ENCODE measurements around the gene APEX1. TPM values are rescaled to one million over a fixed set of nuclear protein-coding genes. Genes with fewer than 3 reads are reported as not detected.

The APEX1 gene
- polyA plus RNA-seq (ENCODE audit: insufficient read length in 4 of 4): 100 to 1,000 TPM; 318 to 344 (median 328) TPM

DNA sequence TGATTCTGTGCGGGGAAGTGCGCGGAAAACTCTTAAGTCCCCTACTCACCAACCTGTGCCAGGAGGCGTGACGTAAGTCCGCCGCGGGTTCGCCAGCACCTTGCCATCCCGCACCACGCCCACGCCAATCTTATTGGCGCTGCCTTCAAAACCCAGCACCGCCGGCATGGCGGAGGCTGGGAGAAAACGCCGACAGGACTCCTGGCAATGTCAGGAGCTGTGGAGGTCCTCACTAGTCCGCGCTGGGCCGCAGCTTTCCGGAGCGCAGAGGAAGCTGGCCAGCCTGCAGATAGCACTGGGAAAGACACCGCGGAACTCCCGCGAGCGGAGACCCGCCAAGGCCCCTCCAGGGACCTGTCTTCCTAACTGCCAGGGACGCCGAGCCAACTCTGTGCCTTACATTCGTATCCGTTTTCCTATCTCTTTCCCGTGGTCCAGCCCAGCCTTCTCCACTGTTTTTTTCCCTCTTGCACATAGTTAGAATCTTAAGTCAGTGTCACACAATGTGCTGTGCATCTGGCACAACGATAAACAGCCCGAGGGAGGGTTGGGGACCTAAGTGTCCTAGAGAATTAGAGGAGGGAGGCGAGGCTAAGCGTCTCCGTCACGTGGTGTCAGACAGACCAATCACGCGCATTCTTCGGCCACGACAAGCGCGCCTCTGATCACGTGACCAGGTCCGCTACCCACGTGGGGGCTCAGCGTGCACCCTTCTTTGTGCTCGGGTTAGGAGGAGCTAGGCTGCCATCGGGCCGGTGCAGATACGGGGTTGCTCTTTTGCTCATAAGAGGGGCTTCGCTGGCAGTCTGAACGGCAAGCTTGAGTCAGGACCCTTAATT is at the start of gene APEX1, which contains the start of gene OSGEP:
Gene APEX1 (plus strand): TSS at position 711 of the 839 bp plus-strand sequence. CDS start 420 bp downstream, outside the sequence.
Gene OSGEP (minus strand): TSS at position 297 of the 839 bp plus-strand sequence. CDS start 129 bp downstream, at position 168.
- peak; percentile 97 to 99 (median 98) for DNase-seq (ENCODE audit: low read depth in 4 of 4, low spot score in 3 of 4)

- no peak for DNase-seq (ENCODE audit: low read depth in 4 of 4, low spot score in 3 of 4)
Observed at GRCh38 chr14:20409226-20409625, 45.8 kb upstream of the APEX1 start.

GRCh38 chr14:20412411-20412810 is 42.6 kb upstream of the APEX1 start:
- no peak for DNase-seq (ENCODE audit: low read depth in 4 of 4, low spot score in 3 of 4)

DNA sequence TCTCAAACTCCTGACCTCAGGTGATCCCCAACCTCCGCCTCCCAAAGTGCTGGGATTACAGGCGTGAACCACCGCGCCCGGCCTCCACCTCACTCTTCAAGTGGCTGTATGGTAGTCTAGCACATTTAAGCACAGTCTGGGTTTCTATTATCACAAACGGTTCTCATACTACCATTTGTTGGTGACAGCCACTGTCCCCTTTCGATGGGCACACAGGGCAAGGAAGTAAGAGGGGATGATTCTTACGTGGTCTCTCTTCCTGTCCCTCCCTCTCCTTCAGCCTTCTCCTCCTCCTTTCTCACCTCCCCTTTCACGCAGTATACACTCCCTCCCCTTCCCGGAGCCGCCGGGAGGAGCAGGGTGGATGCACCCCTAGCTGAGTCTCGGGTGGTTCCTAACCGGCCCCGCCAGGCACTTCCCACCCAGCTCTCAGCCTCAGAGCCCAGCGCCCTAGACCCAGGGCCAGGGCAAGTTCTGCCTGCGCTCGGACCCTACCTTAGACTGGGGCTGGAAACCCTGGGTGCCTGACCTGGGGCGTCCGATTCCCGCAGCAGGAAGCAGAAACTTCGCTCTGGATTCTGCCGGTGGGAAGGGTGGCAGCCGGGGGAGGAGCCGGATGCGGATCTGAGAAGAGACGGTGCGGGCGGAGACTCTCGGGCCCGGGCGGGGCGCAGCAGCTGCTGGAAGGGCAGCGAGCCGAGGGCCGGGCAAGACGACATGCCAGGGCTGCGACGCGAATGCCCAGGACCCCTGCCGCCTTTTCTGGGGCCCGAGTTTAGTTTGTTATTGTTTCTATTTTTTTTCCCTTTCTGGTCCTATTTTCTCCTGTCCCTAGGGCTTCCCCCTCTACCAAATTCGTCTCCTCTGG is 41.9 kb upstream of the APEX1 start, which contains the start of gene TEP1:
Gene TEP1 (minus strand): TSS at position 626 of the 868 bp plus-strand sequence. CDS start 5,062 bp downstream, outside the sequence.
- peak; percentile 51 to 74 (median 66) for DNase-seq (ENCODE audit: low read depth in 4 of 4, low spot score in 3 of 4)

DNA sequence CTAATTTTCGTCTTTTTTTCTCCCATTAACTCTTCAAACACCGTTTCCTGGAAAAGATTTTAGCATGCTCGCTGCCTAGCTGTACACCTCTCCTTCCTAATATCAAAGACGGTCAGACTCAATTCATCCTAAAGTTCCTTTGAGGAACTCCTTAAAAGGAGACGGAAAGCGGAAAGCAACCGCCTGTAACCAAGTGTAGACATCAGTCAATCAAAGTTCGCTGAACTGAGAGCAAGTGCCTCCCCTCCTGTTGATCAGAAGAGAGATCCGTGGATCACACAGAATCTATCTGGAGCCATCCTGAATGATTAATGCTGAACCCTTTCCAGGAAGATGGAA is 41.3 kb upstream of the APEX1 start:
- DNase-seq (ENCODE audit: low read depth in 4 of 4, low spot score in 3 of 4): no peak

DNA sequence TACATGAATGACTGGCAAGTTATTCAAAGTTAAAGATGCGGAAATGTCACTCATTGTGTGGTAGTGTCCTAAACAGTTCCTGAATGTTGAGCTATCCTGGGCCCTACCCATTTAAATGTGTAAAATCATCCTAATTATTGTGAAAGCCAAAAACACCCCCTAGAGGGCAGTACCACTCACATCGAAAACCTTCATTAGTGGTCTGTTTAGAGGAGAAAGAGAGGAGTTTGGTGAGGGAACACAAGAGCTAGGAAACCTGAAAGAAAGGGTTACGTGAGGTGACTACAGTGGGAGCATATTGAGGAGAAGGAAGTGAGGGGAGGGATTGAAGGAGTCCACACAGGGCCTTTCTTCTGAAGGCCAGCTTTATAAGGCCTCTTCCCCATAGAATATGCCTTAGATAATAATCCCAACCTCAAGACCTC is 39.2 kb upstream of the APEX1 start:
- DNase-seq (ENCODE audit: low read depth in 4 of 4, low spot score in 3 of 4): no peak

DNA sequence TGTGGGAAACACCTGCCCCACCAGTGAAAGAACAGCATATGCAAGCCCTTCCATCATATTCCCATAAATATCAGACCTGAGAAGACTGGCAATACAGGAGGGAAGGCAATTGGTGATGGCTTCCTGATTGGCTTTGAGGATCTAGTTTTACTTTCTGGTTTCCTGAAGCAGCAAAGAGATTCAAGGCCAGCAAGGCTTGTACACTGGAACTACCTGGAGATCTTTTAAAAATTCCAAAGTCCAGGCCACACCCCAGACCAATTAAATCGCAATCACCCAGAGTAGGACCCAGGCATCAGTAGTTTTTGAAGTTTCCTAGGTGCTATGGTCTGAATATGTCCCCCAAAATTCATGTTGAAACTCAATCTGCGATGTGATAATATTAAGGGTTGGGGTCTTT is 38.8 kb upstream of the APEX1 start:
- DNase-seq (ENCODE audit: low read depth in 4 of 4, low spot score in 3 of 4): no peak

- DNase-seq (ENCODE audit: low read depth in 4 of 4, low spot score in 3 of 4): no peak
Observed at GRCh38 chr14:20417250-20418186, 37.5 kb upstream of the APEX1 start.

DNA sequence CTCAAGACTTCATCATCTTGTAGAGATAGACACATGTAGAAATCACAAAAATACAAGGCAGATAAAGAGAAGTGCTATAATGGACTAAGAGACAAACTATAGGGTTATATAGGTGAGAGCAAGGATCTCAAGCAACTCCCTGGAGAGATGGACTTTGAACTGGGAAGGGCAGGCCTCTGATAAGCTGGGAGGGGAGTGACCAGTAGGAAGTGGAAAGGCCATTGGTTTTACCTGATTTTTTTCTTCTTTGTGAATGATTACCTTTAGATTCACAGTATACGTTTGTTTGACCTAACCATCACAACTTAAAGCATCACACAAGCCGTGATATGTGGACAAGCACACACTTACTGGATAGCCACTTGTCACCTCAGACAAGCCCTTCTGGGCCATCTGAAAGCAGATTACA is 36.5 kb upstream of the APEX1 start:
- no peak for DNase-seq (ENCODE audit: low read depth in 4 of 4, low spot score in 3 of 4)

- DNase-seq (ENCODE audit: low read depth in 4 of 4, low spot score in 3 of 4): no peak
Observed at GRCh38 chr14:20419419-20419818, 35.6 kb upstream of the APEX1 start.

DNA sequence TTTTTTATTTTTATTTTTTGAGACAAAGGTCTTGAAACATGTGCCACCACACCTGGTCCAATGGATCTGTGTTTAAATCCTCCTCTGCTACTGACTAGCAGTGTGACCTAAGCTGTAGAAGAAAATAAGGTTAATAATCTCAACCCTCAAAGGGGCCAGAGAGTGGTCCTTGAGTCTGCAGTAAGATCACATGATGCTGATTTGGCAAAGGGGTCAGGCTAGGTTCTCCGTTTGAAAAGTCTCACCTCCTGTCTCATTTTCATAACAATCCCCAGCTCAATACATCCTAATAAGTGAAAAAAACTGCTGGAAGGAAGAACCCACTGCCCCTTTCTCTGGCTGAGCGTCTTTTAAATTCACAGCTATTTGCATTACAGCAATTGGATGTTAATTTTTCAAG is 33.8 kb upstream of the APEX1 start:
- no peak for DNase-seq (ENCODE audit: low read depth in 4 of 4, low spot score in 3 of 4)

DNA sequence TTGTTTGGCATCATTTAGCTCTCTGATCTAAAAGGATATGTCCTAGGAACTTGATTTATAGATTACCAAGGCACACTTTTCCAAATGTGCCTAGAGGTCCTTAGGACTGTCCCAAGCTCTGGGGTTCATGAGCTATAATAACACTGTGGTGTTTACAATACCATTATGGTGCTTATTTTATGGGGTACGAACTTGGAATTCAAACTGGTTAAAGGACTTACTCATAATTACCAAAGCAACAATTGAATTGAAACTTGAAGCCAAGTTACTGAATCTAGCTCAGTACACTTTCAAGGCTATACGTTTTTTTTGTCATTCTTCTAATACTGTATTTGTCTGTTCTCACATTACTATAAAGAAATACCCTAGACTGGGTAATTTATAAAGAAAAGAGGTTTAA is 32.1 kb upstream of the APEX1 start:
- DNase-seq (ENCODE audit: low read depth in 4 of 4, low spot score in 3 of 4): no peak

DNA sequence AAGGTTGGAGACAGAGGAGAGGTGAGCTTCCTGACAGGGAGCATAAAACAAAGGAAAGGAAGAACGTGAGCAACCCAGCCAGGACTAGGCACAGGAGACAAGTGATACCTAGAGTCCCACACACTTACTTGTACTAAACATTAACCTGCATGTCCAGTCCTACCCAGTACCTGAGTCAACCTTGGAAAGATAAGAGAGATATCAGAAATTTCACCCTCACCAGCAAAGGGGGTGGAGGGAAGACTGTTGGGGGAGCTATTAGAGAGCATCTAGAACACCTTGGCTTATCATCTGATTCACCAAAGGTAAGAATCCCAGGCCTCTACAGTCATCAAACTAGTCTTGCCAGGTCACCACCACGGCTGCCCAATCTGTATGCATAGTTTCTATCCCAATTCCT is 30.2 kb upstream of the APEX1 start:
- DNase-seq (ENCODE audit: low read depth in 4 of 4, low spot score in 3 of 4): no peak

DNA sequence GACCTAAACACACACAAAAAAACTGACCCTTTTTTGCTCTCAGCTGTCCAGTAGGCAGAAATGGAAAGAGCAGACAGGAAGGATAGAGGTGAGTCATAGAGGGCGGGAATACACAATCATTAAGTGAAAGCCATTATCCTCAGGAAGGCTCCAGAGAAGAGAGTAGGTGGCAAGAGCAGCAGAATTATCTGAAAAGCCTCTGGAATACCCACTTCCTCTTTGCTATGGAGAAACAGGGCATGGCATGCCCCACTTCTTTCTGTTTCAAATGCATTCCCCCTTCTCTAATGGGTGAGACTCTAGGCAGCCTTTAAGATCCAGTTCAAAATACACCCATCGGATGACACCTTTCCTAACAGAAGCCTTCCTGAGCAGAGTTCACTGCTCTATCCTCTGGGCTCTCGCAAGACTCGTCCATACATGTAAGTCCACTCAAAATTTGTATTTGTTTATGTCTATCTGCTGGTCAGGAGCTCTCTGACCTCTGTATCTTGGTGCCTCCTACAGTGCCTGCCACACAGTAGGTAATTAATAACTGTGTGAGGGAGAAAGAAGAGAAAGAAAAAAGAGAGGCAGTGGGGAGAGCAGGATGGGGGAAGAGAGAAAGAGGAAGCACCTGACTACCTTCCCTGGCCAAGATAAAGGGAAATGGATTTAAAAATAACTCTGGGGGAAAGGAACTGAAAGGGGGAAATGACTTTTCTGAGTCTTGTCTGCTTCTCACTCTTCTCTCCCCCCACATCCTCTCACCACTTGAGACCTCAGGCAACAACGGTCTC is 27.6 kb upstream of the APEX1 start:
- no peak for DNase-seq (ENCODE audit: low read depth in 4 of 4, low spot score in 3 of 4)

DNA sequence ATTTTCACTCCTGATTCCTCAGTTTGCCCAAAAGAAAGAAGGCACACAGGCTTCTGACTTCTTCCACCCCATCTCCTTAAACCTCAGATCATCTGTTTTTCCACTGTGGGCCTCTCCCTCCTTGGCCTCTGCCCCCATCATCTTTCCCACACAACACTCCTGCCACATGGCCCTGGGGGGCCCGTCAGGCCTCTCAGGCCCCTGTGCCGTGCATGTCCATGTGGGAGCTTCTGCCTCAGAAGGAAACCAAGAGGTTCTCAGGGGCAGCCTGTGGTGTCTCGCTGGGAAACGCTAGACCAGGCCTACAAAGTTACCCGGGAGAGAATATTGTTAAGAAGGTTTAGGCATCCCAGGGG is 27.0 kb upstream of the APEX1 start:
- DNase-seq (ENCODE audit: low read depth in 4 of 4, low spot score in 3 of 4): no peak

DNA sequence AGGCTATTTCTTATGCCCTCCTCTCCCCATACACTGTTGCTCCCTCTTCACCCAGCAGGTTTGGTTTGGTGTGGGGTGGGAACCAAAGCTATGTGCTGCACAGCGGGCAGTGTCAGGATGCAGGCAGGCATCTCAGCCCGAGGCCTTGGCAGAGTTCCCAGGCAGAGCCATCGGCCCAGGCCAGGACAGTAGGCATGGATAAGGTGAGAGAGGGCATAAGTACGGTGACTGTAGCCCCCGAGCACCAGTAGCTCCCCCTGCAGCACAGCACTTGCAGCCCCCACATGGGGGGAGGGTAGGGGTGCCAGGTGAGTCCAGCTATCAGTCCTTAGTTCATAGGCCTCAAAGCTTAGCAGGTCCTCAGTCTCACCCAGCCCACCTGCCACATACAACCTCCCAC is 26.2 kb upstream of the APEX1 start:
- DNase-seq (ENCODE audit: low read depth in 4 of 4, low spot score in 3 of 4): no peak

DNA sequence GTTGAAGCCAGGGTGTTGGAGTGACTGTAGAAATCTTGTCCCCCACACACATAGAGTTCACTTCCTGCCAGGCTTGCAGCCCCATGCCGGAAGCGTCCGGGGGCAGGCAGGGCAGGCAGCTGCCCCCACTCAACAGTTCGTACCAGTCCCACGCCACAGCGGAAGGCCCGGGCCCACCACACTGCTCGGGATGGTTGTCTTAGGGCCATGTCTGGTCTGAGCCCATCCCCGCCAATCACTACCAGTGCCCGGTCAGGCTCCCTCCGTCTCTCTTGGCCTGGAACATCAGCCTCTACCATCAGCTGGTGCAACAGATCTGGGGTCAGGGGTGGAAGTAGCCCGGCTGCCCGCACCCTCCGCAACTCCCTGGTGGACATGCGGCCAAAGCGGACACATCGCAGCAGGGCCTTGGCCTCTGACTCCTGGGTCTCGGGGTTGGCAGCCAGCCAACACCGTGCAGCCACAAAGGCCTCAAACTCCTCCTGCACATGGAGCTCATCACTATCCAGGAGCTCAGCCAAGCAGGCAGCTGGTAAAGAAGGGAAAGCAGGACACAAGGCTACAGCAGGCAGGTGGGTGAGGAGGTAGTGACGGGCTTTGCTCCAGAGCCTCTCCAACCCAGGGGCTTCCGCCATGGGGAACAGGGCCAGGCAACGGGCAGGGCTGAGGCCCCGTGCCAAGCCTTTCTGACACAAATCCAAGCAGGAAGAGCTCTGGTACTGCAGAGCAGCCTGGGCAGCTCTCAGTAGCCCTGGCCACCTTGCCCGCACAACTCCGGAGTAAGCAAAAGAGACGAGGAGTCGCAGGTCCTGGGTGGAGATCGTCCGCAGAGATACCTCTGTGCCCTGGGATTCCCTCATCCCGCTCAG is 25.0 kb upstream of the APEX1 start:
- no peak for DNase-seq (ENCODE audit: low read depth in 4 of 4, low spot score in 3 of 4)

DNA sequence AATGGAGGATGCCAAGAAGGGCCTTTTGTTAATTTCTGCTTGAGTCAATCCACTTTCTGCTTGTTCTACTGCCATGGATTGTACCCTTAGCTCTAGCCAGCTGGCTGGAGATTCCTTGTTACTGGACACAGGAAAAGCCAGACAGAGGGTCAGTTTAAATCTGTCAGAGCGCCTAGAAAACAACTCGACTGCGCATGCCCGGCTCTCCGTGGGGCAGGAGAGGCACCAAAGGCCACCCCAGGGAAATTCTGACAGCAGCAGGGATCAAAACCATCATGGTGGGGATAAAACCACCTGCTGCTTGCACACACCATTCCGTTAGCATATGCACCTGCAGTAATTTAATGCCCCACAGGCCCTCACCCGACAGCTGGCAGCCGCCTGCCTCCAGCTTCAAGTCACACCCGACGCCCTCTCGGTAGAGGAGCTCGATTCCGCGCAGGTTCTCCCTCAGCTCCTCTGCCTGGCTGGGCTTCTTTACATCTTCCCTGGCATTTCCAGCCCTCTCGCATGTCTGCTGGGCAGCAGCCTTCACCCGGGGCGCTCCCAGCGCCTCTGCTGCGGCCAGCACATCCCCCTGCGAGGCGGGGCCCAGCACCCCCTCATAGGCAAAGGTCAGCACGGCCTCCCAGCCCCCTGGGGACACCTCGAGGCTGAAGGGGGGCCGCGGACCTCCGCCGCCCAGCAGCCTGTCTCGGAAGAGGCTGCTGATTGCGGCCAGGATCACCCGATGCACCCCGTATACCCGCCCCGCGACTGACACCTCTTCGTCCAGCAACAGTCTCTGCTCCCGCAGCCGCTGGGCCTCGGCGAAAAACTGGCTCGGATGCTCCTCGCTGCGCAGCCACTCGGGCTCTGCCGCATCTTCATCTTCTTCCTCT is 20.1 kb upstream of the APEX1 start:
- DNase-seq (ENCODE audit: low read depth in 4 of 4, low spot score in 3 of 4): no peak

Data from right renal pelvis (tissue), 4 donors.